Duodenal mucosa (tissue), 2 donors: ENCODE measurements around the gene ANKRD44.
"Not testable (repeated sequence)": the region's sequence is repeated elsewhere in the genome, so short reads cannot be mapped to it uniquely, and the experiment has no call there.

Source experiments
- H3K27ac ChIP-seq: one replicate; pipeline ENCODE4 v1.7.0; 2013; ENCODE audit warnings: low read depth, low read length
- H3K27me3 ChIP-seq, 2 donors: one replicate each; pipeline ENCODE4 v1.7.0; 2013; ENCODE audit warnings: low read length in 2 of 2, control low read depth in 1 of 2; ENCODE audit not compliant: insufficient read depth in 2 of 2, control insufficient read depth in 1 of 2
- H3K36me3 ChIP-seq, 2 donors: one replicate each; pipeline ENCODE4 v1.7.0; 2013; ENCODE audit warnings: low read length in 2 of 2, control low read depth in 1 of 2; ENCODE audit not compliant: insufficient read depth in 2 of 2, control insufficient read depth in 1 of 2
- H3K4me1 ChIP-seq, 2 donors: one replicate each; pipeline ENCODE4 v1.7.0; 2013; ENCODE audit warnings: low read length in 2 of 2, control low read depth in 1 of 2; ENCODE audit not compliant: insufficient read depth in 2 of 2, control insufficient read depth in 1 of 2
- H3K4me3 ChIP-seq, 2 donors: one replicate each; pipeline ENCODE4 v1.7.0; 2013; ENCODE audit warnings: low read length in 2 of 2, low read depth in 1 of 2
- H3K9ac ChIP-seq, 2 donors: one replicate each; pipeline ENCODE4 v1.7.0; 2013; ENCODE audit warnings: low read length in 2 of 2, low read depth in 1 of 2
- H3K9me3 ChIP-seq, 2 donors: one replicate each; pipeline ENCODE4 v1.7.0; 2013; ENCODE audit warnings: low read length in 2 of 2, control low read depth in 1 of 2; ENCODE audit not compliant: control insufficient read depth in 1 of 2

The ANKRD44 gene

DNA sequence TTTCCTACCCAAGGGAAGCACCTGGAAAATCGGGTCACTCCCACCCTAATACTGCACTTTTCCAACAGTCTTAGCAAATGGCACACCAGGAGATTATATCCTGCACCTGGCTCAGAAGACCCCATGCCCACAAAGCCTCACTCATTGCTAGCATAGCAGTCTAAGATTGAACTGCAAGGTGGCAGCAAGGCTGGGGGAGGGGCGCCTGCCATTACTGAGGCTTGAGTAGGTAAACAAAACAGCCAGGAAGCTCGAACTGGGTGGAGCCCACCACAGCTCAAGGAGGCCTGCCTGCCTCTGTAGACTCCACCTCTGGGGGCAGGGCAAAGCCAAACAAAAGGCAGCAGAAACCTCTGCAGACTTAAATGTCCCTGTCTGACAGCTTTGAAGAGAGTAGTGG, 248.0 kb downstream of the ANKRD44 start:
- H3K4me1 ChIP-seq, H3K9ac ChIP-seq, H3K36me3 ChIP-seq, H3K4me3 ChIP-seq, H3K9me3 ChIP-seq, H3K27ac ChIP-seq, H3K27me3 ChIP-seq: not testable (repeated sequence)

DNA sequence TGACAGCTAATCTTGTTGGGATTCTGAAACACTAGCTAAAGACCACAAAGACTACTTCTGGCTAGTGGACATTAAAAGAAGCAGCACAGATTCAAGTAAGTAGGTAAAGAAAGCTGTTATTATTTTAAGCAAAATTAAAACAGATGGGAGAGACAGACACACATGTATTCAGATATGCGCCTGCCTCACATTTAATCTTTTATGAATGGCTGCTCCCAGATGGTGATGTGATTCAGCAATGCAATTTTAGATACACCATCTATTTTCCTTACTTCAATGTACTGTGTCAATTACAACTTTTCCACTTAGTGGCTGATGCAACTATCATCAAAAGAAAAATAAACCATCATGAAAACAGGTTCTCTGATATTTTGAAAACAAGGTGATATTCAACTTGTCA, 251.1 kb downstream of the ANKRD44 start:
- Histone ChIP-seq H3K27me3 (no peaks in the 10 kb centered on the region), H3K9ac (no peak overlapping the region), H3K27ac (no peak overlapping the region), H3K4me3 (no peak overlapping the region), H3K36me3 (no peaks in the 10 kb centered on the region), H3K4me1 (no peaks in the 10 kb centered on the region), H3K9me3 (peaks cover 6 to 15% of the 10 kb centered on the region in 2 donors)

- H3K27ac ChIP-seq: no peak overlapping the region
- H3K36me3 ChIP-seq: no peaks in the 10 kb centered on the region
- no peak overlapping the region for H3K9ac ChIP-seq
- H3K27me3 ChIP-seq: no peaks in the 10 kb centered on the region
- peaks cover 6 to 15% of the 10 kb centered on the region in 2 donors for H3K9me3 ChIP-seq
- no peak overlapping the region for H3K4me3 ChIP-seq
- no peaks in the 10 kb centered on the region for H3K4me1 ChIP-seq
Measured at GRCh38 chr2:197058777-197059300, 251.7 kb downstream of the ANKRD44 start.

DNA sequence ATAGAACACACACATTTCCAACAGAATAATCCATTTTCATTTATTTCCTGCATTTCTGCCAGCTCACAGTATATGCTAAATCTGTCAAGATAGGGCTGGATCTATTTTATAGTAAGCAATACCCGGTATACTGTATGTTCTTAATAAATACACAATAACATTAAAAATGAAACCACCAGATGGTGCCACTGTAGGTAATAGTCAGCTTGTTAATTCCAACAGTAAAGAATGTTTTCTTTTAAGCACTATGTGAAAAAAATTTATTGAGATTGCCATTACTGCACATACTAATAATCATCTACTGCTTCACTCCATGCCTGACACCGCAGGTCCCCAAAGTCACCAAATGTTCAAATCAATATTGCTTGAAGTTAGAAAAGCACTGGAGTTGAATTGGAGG, 252.6 kb downstream of the ANKRD44 start:
- Histone ChIP-seq H3K9me3 (peaks cover 6 to 15% of the 10 kb centered on the region in 2 donors), H3K4me3 (no peak overlapping the region), H3K9ac (no peak overlapping the region), H3K4me1 (no peaks in the 10 kb centered on the region), H3K27me3 (no peaks in the 10 kb centered on the region), H3K36me3 (no peaks in the 10 kb centered on the region), H3K27ac (no peak overlapping the region)

DNA sequence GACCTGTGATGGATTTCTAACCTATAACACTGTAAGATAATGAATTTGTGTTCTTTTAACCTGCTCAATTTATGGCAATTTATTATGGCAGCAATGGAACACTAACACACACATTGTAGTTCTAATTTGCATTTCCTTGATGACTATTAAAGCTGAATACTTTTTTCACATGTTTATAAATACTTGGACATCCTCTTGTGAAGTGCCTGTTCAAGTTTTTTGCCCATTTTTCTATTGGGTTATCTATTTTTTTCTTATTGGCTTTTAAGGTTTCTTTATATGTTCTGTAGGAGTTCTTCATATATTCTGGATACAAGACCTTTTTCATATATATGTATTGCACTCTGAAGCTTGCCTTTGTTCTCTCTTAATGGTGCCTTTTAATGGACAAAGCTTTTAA, 255.5 kb downstream of the ANKRD44 start:
- H3K4me3 ChIP-seq: no peak overlapping the region
- no peaks in the 10 kb centered on the region for H3K36me3 ChIP-seq
- H3K27me3 ChIP-seq: no peaks in the 10 kb centered on the region
- peaks cover 6 to 15% of the 10 kb centered on the region in 2 donors for H3K9me3 ChIP-seq
- no peak overlapping the region for H3K27ac ChIP-seq
- H3K4me1 ChIP-seq: no peaks in the 10 kb centered on the region
- no peak overlapping the region for H3K9ac ChIP-seq

DNA sequence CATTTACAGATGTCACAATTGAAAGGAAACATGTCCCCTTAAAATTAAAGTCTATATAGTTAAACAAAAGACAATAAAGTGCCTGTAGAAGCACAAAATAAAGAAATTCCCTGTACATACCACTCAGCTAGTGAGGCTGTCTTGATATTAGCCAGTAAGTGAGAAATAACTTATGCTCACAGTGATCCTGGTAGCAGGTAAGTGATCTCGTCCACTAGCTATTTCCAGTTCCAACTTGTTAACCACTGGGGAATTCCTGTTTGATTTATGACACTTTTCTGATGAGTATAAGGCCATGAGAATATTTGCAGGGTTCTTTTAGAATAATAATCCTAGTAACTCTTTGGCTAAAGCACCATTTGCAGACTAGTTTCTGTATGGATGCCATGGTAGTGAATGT, 256.1 kb downstream of the ANKRD44 start:
- no peaks in the 10 kb centered on the region for H3K36me3 ChIP-seq
- H3K9me3 ChIP-seq: peaks cover 6 to 15% of the 10 kb centered on the region in 2 donors
- H3K27me3 ChIP-seq: no peaks in the 10 kb centered on the region
- H3K27ac ChIP-seq: no peak overlapping the region
- no peak overlapping the region for H3K4me3 ChIP-seq
- H3K4me1 ChIP-seq: no peaks in the 10 kb centered on the region
- H3K9ac ChIP-seq: no peak overlapping the region

GRCh38 chr2:197052356-197052755, 258.2 kb downstream of the ANKRD44 start:
- Histone ChIP-seq H3K4me3 (no peak overlapping the region), H3K9ac (no peak overlapping the region), H3K27ac (no peak overlapping the region), H3K9me3 (peaks cover 6 to 15% of the 10 kb centered on the region in 2 donors), H3K36me3 (no peaks in the 10 kb centered on the region), H3K4me1 (no peaks in the 10 kb centered on the region), H3K27me3 (no peaks in the 10 kb centered on the region)

- Histone ChIP-seq H3K4me3 (no peak overlapping the region), H3K27ac (no peak overlapping the region), H3K36me3 (no peaks in the 10 kb centered on the region), H3K27me3 (no peaks in the 10 kb centered on the region), H3K9me3 (no peaks in the 10 kb centered on the region), H3K4me1 (peaks cover 0 to 5% of the 10 kb centered on the region in 2 donors), H3K9ac (no peak overlapping the region)
Measured at GRCh38 chr2:197045115-197045514, 265.5 kb downstream of the ANKRD44 start.

DNA sequence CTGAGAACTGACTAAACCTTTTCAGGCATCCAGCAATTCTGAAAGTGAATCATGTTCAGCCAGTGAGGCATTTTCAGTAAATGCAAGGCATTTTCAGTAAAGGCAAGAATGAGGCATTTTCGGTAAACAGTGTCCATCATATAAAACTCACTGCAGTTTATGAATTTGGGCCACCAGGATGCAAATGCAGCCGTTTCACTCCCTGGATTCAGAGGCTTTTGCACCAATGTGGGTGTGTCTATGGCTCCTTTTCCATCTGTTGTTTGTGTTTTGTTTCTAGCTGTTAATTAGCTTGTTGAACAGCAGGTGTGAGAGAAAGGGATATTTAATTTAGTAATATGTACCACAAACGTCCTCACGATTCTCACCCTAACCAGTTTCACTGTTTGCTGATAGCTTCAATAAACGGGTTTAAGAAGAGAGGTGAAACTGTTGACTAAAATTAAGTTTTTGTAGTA, 267.8 kb downstream of the ANKRD44 start:
- Histone ChIP-seq H3K27me3 (no peaks in the 10 kb centered on the region), H3K4me1 (peaks cover 0 to 5% of the 10 kb centered on the region in 2 donors), H3K36me3 (no peaks in the 10 kb centered on the region), H3K9me3 (no peaks in the 10 kb centered on the region), H3K9ac (no peak overlapping the region), H3K27ac (no peak overlapping the region), H3K4me3 (no peak overlapping the region)

GRCh38 chr2:197037863-197038398, 272.6 kb downstream of the ANKRD44 start:
- no peaks in the 10 kb centered on the region for H3K36me3 ChIP-seq
- no peak overlapping the region for H3K27ac ChIP-seq
- H3K4me3 ChIP-seq: no peak overlapping the region
- H3K9ac ChIP-seq: no peak overlapping the region
- no peaks in the 10 kb centered on the region for H3K27me3 ChIP-seq
- H3K9me3 ChIP-seq: no peaks in the 10 kb centered on the region
- no peaks in the 10 kb centered on the region for H3K4me1 ChIP-seq
